ENCODE data around the gene FSD1L. TPM values are rescaled to one million over a fixed set of nuclear protein-coding genes. Genes with fewer than 3 reads are reported as not detected.

FSD1L gene
- total RNA-seq, 1 experiment from 2014 or later, result 5.5 TPM

DNA sequence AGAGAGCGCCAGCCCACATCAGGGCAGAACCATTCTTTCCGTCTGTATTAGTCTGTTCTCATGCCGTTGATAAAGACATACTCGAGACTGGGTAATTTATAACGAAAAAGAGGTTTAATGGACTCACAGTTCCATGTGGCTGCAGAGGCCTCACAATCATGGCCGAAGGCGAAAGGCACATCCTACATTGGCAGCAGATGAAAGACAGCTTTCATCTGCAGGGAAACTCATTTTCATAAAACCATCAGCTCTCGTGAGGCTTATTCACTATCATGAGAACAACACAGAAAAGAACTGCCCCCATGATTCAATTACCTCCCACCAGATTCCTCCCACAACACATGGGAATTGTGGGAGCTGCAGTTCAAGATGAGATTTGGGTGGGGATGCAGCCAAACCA, 4.7 kb upstream of the FSD1L start:
- Histone ChIP-seq H4K20me1 (ENCODE audit: control insufficient read depth, insufficient read depth, insufficient read length) (no peaks in the 10 kb centered on the region), H3K79me1 (ENCODE audit: insufficient read depth, low read depth, low read length, poor library complexity, severe bottlenecking) (no peaks in the 10 kb centered on the region), H3K4ac (ENCODE audit: low read depth, low read length) (no peak overlapping the region), H3K9me3 (ENCODE audit: control insufficient read depth, low read depth, low read length) (no peaks in the 10 kb centered on the region), H4K5ac (ENCODE audit: insufficient read length, low read depth, low read length) (no peak overlapping the region), H3K4me2 (ENCODE audit: insufficient read depth, insufficient read length, low read length) (no peak overlapping the region), H3K23me2 (ENCODE audit: insufficient read length, low read depth, low read length, poor library complexity, severe bottlenecking) (peaks cover 6% of the 10 kb centered on the region), H3K9ac (ENCODE audit: extremely low read depth, insufficient read length, low read length) (no peak overlapping the region), H2AFZ (ENCODE audit: low read length) (no peak overlapping the region), H3T11ph (ENCODE audit: low read length) (no peak overlapping the region), H4K91ac (ENCODE audit: insufficient read length, low read depth, low read length) (no peak overlapping the region), H3K79me2 (ENCODE audit: insufficient read depth, low read length) (no peaks in the 10 kb centered on the region), H3K18ac (ENCODE audit: insufficient read length, low read depth, low read length) (no peak overlapping the region), H3K27me3 (ENCODE audit: insufficient read depth, low read length) (no peaks in the 10 kb centered on the region), H3K23ac (ENCODE audit: insufficient read length, low read depth, low read length) (no peak overlapping the region), H2AK5ac (ENCODE audit: insufficient read length, low read length) (no peak overlapping the region), H3K56ac (ENCODE audit: insufficient read length, low read depth, low read length) (no peak overlapping the region), H2BK120ac (ENCODE audit: low read depth, low read length, poor library complexity, severe bottlenecking) (no peak overlapping the region), H4K8ac (replicated peaks; ENCODE audit: insufficient read length, low read depth, low read length) (no peak overlapping the region), H3K14ac (ENCODE audit: insufficient read depth, low read length) (no peak overlapping the region), H3K27ac (ENCODE audit: insufficient read length, low read depth, low read length) (no peak overlapping the region), H2BK15ac (ENCODE audit: low read depth, low read length) (no peak overlapping the region), H2BK12ac (ENCODE audit: insufficient read length, low read depth, low read length) (no peak overlapping the region), H2BK20ac (ENCODE audit: low read depth, low read length, poor library complexity, severe bottlenecking) (no peak overlapping the region), H3K4me1 (ENCODE audit: insufficient read depth, low read length) (no peaks in the 10 kb centered on the region), H2BK5ac (ENCODE audit: insufficient read length, low read length) (no peak overlapping the region)
- peaks cover 0 to 4% (median 0%) of the 10 kb centered on the region in 3 experiments; a peak in 1 of 7 replicates for H3K36me3 Mint-ChIP-seq (ENCODE audit: insufficient read depth in 1 of 3, low read depth in 3 of 3)
- no peaks in the 10 kb centered on the region; the same call in 1 of the 2 replicates for H3K27me3 Mint-ChIP-seq (ENCODE audit: low read depth)
- TF ChIP-seq CTCF (conservative IDR thresholded peaks at IDR 0.05), result no peak
- no CpG with 5 or more reads among the region's 8 CpGs for WGBS (ENCODE audit: extremely low coverage, insufficient read length, low lambda C conversion rate)
- peaks cover 10 to 15% of the 10 kb centered on the region in 2 experiments for H3K4me1 Mint-ChIP-seq
- 0 out of 7 replicates have a peak overlapping the region, but pooled peaks of 1 of the 3 experiments have one; percentile 46 for H3K27ac Mint-ChIP-seq
- DNase-seq, result no peak
- no peaks in the 10 kb centered on the region; a peak in 1 of 5 replicates for H3K9me3 Mint-ChIP-seq
- no peak overlapping the region for H3K4me3 Mint-ChIP-seq

Data from H9 (cell line).